Hepatocyte (in vitro differentiated cells): ENCODE data around the gene TDRD12.

Experiments
- CTCF ChIP-seq: fragments of 200-600 bp; sonication (generic); IDR thresholded peaks from 2 replicates; pipeline ENCODE4 v1.5.1; 2016; ENCODE audit warnings: antibody characterized with exemption, mild to moderate bottlenecking; ENCODE audit not compliant: poor library complexity
- EZH2 ChIP-seq: fragments of 200-600 bp; sonication (generic); IDR thresholded peaks from 2 replicates; pipeline ENCODE4 v1.6.1; 2016; ENCODE audit warnings: antibody characterized with exemption, mild to moderate bottlenecking, borderline replicate concordance
- EZH2phosphoT487 ChIP-seq: fragments of 200-600 bp; sonication (generic); IDR thresholded peaks from one replicate; pipeline ENCODE4 v1.6.1; 2018; ENCODE audit warnings: antibody characterized with exemption, mild to moderate bottlenecking, low read depth, moderate library complexity; ENCODE audit not compliant: unreplicated experiment, severe bottlenecking

GRCh38 chr19:32720936-32721250, 1.3 kb downstream of the TDRD12 start:
- TF ChIP-seq CTCF (no peak), EZH2phosphoT487 (no peak), EZH2 (no peak)
